Fibroblast of the aortic adventitia (primary cell): ENCODE measurements around the gene PKNOX1. TPM values are rescaled to one million over a fixed set of nuclear protein-coding genes. Genes with fewer than 3 reads are reported as not detected.
"Not testable (repeated sequence)": the region's sequence is repeated elsewhere in the genome, so short reads cannot be mapped to it uniquely, and the experiment has no call there.

Experiments used
- DNase-seq: peaks from one replicate; pipeline ENCODE4 v3.0.0-alpha.2; 2010; ENCODE audit warnings: low read depth
- H3K4me3 ChIP-seq: 2 replicates; pipeline ENCODE4 v1.5.1; 2011; ENCODE audit warnings: low read depth, mild to moderate bottlenecking, control low read depth, low read length, moderate library complexity
- total RNA-seq: library from RNA; depleted of rRNA; stranded (reverse); fragments of >200 nt; gene quantifications from 2 replicates; pipeline ENCODE4 v1.2.3, GENCODE V29; 2012; ENCODE audit warnings: low replicate concordance
- TF ChIP-seq, protein P1 (sequence below): IDR thresholded peaks from 2 replicates; pipeline ENCODE4 v1.5.1; 2011; ENCODE audit warnings: mild to moderate bottlenecking, low read length, control low read depth, inconsistent platforms; ENCODE audit not compliant: insufficient read depth

PKNOX1 gene
- total RNA-seq, 1 donor: 12.7 TPM

DNA sequence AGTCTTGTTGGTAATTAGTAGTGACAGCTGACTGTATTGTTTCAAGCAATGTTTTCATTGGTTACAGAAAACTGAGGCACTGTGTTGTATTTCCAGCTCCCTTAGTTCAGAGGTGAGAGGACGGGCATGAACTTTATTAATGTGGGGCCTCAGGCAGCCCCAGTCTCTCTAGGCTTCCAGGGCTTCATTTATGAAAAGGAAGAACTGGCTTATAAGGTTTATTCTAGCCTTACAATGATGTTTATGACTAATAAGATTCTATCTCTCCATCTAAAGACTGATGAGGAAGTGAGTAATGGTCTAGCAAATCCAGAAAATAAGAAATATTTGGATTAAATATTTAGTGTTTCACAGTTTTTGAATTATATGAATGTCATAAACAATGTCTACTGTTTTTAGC, 59.7 kb downstream of the PKNOX1 start:
- DNase-seq: no peak
- TF ChIP-seq, protein P1, sequence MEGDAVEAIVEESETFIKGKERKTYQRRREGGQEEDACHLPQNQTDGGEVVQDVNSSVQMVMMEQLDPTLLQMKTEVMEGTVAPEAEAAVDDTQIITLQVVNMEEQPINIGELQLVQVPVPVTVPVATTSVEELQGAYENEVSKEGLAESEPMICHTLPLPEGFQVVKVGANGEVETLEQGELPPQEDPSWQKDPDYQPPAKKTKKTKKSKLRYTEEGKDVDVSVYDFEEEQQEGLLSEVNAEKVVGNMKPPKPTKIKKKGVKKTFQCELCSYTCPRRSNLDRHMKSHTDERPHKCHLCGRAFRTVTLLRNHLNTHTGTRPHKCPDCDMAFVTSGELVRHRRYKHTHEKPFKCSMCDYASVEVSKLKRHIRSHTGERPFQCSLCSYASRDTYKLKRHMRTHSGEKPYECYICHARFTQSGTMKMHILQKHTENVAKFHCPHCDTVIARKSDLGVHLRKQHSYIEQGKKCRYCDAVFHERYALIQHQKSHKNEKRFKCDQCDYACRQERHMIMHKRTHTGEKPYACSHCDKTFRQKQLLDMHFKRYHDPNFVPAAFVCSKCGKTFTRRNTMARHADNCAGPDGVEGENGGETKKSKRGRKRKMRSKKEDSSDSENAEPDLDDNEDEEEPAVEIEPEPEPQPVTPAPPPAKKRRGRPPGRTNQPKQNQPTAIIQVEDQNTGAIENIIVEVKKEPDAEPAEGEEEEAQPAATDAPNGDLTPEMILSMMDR: no peak

DNA sequence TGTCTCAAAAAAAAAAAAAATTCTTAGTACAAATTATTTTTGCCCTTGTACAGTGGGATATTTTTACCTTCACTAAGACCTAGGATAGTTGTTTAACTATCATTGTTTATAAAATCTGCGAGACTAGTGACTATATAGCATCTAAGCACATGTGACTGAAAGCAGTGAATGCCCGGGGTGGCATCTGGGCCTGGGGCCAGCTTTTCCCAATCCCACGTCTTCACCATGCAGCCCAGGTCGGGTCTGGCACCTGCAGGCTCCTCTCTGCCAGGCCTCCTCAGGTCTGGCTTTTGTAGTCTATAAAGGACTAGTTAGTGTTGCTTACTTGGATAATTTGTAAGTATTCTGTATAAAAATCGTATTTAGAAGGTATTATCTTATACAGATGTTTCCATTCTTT, 60.5 kb downstream of the PKNOX1 start:
- no peak for DNase-seq
- no peak overlapping the region for H3K4me3 ChIP-seq
- TF ChIP-seq, protein P1: no peak

More for the DNA sequence above, 59.7 kb downstream of the PKNOX1 start:
- no peak overlapping the region for H3K4me3 ChIP-seq

DNA sequence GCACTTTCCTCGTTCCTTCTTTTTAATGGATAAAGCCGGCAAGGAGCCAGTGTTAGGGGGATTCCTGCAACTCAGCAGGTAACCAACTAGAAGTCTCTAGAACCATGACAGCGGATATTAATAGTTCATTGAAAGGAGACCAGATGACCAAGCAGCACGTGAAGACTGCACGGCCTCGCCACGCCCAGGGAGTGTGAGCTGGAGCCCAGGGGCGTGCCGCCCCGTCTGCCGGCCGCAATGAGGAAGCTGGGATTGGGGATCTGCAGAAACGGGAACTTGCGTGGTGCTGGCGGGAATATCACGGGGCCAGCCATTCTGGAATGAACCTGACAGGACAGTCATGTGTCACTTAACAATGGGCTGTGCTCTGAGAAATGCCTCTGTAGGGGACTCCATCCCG, 62.5 kb downstream of the PKNOX1 start:
- H3K4me3 ChIP-seq, DNase-seq: not testable (repeated sequence)

DNA sequence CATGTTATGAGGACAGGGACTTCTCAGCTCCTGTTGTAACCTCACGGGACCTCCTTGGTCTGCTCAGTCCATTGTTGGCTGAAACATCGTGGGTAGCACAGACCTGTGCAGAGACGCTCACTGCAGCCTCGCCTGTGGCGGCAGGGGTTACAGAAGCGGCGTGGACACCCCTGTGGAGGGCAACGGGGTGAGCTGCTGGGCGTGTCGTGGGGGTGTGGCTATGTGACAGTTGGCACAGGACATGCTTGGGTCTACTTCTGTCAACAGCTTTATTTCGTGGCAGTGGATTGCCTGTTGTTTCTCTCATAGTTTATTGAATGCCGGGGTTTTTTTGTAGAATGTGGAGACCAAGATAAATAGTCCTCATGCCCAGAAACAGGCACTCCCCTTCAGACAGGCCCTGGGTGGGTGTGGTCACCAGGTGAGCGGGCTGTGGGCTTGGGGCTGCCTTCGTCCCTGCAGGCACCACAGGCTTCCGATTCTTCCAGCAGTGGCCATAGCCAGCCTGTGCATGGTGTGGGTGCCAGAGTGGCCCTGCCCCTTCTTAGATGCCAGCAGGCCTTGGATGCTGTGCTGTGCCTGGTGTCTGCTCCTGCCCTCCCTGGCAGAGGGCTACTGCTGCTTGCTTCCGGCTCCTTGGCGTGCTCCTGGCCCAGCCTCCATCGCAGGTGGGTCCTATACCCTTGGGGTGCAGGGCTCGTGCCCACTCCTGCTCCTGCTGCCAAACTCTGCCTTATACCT, 63.7 kb downstream of the PKNOX1 start:
- DNase-seq, H3K4me3 ChIP-seq: not testable (repeated sequence)

DNA sequence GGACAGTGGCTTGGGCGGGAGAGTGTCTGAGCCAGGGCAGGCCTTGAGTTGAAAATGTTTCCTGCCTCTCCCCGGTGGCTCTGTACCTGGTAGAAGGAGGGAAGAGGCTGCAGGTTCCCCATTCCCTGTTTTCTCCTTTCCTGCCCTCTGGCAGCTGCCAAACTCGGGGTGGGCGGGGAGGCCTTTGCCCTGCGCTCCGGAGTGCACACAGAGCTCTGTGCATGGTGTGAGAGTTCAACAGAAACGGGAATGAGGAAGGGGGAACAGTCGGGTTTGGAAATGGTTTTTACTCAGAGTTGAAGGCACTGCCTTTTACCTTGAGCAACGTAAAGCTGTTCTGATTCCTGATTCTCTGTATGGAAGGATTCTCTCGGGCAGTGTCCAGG, 64.3 kb downstream of the PKNOX1 start:
- not testable (repeated sequence) for DNase-seq

DNA sequence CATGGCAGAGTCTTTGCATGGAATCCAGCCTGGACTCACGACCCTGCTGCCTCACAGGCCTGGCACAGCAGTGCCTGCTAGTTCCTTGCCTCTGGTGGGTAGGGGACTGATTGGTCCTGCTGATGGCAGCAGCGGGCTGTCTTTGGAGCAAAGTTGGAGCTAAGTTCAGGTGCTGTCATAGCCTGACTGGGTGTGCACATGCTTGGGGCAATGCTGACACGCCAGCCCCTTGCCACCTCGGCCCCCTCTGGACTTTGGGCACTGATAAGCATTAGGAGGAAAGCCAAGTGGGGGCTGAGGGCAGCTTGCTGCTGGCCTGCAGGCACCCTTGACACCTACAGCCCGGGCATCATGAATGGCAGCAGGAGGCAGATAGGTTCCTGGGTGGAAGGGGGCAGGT, 67.8 kb downstream of the PKNOX1 start:
- DNase-seq: not testable (repeated sequence)

More for the DNA sequence above, 64.3 kb downstream of the PKNOX1 start:
- H3K4me3 ChIP-seq: not testable (repeated sequence)

DNA sequence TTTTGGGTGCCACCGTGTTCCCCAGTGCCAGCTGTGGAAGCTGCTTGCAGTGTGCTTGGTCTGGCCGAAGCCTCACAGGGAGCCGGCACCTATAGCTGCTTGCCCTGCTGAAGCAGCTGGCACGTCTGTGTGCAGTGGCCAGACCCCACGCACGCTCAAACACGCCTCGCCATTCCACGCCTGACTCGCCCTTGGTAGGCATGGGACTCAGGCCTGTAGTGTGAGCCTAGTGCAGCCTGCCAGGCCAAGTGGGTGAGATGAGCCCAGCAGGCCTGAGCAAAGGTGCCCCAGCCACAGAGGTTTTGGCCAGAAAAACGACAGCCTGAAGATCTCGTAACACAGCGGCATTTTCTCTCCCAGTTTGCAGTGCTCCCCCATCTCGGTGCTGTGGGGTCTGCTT, 68.9 kb downstream of the PKNOX1 start:
- DNase-seq, H3K4me3 ChIP-seq: not testable (repeated sequence)

More for the DNA sequence above, 67.8 kb downstream of the PKNOX1 start:
- H3K4me3 ChIP-seq: not testable (repeated sequence)

DNA sequence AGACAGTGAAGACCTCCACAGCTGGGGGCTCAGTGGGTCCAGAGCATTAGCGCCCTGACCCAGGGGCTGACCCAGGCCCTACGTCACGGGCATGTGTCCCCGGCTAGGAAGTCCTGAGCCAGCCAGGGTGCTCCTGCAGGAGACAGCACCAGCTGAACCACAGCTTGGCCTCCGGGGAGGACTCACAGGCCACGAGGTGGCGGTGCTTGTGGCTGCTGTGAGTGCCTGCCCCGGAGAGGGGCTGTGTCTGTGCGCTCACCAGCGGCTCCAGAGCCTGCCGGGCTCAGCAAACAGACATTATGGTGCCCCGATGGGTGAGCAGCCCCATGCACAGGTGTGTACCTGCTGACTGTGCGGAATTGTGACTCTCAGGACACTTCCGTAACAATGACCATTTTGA, 70.2 kb downstream of the PKNOX1 start:
- not testable (repeated sequence) for DNase-seq, H3K4me3 ChIP-seq

DNA sequence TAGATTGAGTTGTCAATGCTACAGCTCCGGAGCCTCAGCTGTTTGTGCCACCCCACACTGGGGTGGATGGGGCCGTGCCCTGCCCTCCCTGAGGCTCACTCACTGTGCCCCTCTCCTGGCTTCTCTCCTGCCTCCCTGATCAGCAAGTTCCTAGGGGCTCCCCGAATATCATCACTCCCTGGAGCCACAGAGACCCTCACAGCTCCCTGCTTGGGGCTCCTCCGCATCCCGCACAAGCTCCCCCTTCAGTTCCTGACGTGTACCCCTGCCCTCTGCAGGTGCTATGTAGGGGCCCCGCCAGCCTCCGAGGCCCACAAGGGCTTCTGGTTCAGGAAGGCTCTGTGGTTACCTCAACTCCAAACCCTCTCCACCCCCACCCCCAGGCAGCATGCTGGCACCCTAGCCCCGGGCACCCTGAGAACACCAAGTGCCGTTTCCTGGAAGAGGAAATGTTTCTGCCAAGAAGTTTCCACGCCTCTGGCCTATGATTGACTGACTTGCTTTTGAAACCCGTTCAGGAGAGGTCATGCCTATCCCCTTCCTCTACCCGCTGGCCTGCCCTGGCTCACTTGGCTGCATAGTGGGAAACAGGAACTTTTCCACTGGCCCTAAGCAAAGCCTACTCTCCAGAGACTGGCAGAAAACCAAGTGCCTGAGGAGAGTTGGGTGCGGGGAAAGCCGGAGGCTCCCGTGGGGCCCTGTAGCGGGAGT, 71.0 kb downstream of the PKNOX1 start:
- not testable (repeated sequence) for DNase-seq, H3K4me3 ChIP-seq

DNA sequence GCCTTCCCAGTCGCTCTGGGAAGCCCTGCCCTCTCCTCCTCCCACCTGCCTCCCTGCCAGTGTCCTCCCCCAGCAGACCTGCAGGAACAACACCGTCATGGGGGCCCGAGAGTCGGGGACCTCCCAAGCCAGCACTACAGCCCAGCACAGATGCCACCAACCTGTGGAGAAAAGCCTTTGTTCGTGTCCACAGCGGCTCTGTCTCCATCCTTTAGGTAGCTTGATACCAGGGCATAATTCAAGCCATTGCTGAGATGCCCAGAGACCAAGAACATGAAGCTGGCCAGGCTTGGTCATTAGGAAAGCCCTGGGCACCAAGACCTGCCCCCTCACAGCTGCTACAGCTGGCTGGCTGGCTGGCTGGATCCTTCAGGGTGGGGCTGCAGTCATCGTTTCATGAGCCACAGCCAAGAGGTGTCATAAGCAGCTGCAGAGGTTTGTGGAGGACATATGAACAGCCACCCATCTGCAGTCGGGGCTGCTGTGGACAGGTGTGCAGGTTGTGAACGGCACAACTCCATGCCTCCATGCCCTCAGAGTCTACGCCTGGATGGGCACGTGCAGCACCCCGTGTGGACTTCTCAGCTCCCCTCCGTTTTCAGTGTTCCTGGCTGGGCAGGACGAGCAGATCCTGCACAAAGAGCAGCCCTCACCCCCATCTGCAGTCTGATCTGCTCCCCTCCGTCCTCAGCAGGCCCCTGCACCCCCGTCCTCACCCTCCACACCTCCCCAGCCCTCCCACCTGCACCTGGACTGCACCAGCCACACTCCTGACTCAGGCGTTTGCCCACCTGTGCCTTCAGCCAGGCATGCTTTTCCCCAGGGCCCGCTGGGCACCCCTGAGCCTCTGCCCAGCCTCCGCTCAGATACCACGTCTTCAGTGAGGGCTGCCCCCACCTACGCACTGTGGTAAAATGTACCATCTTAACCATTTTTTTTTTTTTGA, 71.8 kb downstream of the PKNOX1 start:
- DNase-seq: peak; percentile 11
- H3K4me3 ChIP-seq: not testable (repeated sequence)

DNA sequence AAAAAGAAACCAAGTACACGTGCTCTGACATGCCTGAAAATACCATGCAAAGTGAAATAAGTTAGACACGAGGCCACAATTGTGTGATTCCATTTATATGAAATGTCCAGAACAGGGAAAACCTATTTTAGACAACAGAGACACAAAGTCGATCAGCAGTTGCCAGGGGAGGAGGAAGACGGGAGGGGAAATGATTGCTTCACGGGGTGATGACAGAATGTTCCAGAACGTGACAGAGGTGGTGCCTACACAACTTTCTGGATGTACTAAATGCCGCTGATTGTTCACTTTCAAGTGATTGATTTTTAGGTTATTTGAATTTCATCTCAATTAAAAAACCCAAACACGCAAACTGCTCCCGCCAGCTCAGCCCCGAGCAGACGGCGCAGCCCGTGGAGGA, 78.8 kb downstream of the PKNOX1 start:
- DNase-seq, H3K4me3 ChIP-seq: not testable (repeated sequence)

DNA sequence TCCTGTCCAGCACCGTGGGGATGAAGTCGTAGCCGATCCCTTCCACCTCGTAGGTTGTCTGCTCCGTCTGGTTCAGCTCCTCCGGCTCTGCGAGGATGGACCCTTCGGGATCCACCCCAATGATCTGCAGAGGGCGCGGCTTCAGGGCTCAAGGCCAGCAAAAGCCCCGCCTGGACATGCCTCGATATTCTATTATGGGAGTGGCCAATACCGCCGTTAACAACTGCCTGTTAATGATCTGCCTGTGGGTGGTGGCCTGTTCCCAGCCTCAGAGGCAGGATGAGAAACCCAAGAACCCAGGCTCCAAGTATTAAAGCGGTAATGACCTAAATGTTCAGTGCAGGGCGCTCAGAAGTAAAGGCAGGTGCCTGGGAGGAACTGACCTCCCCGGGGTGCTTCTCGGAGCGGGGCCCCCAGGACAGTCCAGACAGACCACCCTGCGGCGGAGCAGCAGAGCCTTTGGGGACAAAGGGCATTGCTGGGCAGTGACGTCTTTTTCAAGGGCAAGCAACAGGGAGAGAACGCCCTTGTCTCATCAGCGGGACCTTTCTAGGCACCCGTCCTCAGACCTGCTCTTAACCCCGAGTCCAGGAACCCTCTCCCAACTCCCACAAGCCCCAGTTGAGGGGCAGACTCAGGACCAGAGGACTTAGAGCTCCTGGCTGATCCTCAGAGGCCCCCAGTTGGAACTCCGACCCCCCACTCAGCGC, 88.7 kb downstream of the PKNOX1 start:
- not testable (repeated sequence) for DNase-seq, H3K4me3 ChIP-seq

DNA sequence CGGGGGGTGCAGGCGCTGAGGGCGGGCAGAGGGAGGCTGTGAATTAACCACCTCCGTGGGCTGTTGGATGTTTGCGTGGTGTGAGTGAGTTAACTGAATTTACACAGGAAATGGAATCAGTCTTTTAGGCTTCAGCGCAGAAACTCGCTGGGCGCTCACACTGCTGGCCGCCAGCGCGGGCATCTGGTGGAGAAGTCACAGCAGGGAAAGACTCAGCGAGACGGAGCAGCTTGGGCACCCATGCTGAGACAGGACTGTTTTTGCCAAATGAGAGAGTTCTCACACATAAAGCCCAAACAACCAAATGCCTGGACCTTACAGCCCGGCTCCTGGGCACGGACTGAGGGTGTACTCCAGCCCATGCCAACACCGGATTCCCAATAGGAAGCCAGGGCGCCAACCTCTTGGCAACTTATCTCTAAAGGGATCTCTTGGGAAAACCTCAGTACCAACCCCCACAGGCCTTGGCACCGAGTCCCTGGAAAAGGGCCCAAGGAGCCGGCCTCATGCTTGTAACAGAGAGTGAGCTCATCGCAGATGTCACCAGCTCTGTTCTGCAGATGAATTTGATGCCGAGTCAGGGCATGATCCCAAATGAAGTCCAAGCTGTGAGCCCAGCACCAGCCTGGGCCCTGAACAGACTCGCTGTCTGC, 90.0 kb downstream of the PKNOX1 start:
- DNase-seq, H3K4me3 ChIP-seq: not testable (repeated sequence)

DNA sequence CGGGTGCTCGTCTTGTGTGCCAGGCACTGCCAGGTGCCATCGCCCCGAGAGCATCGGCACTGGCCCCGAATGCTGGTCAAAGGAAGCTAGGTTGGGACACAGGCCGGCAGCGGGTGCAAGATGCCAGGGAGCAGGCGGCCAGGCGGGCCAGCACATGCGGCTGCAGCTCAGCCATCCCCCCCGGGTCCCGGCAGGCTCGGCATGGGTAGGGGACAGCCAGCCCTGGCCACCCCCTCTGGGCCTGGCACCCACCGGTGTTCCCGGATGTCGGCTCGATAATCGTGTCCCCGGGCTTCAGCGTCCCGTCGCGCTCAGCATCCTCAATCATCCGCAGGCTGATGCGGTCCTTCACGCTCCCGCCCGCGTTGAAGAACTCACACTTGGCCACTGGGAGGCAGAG, 91.6 kb downstream of the PKNOX1 start:
- H3K4me3 ChIP-seq, DNase-seq: not testable (repeated sequence)

DNA sequence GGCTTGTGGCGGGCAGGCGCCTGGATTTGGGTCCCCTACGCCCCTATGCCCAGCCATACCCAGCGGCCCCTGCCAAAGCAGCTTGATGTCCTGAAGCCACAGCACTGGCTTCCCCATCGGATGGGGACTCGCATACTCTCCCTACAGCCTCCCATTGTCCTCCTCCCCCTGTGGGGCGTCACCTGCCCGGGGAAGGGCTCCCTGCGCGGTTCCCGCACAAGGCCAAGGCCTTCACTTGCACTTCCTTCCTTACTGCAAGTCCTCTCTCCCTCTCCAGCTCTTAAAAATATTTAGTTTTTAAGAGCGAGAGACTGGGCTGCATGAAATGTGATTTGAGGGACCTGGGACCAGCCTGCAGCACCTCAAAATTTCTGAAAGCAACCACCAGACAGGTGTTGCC, 92.3 kb downstream of the PKNOX1 start:
- H3K4me3 ChIP-seq, DNase-seq: not testable (repeated sequence)
